Heart left ventricle (tissue), 13 donors: ENCODE data around the gene UHRF1.

ENCODE experiments used
- CTCF ChIP-seq, 12 donors: fragments of 200-600 bp; sonication (generic) in 4 of 12; IDR thresholded peaks; one replicate each; pipeline versions ENCODE4 v1.5.0 to v1.8.0; 2018 to 2022; ENCODE audit warnings: antibody characterized with exemption in 12 of 12, mild to moderate bottlenecking in 5 of 12
- POLR2A ChIP-seq, 2 donors: fragments of 450-650 bp; IDR thresholded peaks; one replicate each; pipeline ENCODE4 v1.6.1; 2017; ENCODE audit warnings: antibody characterized with exemption in 2 of 2, mild to moderate bottlenecking in 2 of 2, moderate library complexity in 2 of 2
- donor health status: ischemic (EF 13 %, LVEDD 7.1; RV severe dilation, severe dysfunction).
- donor health status: DM: no; HTN: yes; CAD: no.
- donor health status: DM: no; HTN: no; CAD: no.
- donor health status: ischemic (EF 25% LVEDD 6.9; RV normal size, moderate dysfunction).
- donor health status: ischemic (EF 25% LVEDD 5.7; RV mildly dilated, moderate dysfunction).
- donor health status: ischemic (EF 35%, LVEDD 5.7; RV mildly dilated, moderate dysfunction).
- donor health status: nonischemic (EF 11% LVEDD 7.7; RV severe dilation, severe dysfunction).
- donor health status: DM: yes; HTN: yes; CAD: no.
- donor health status: PGD.
- donor health status: ischemic (EF 29% LVEDD 5.4; RV normal size, mild dysfunction).
- donor health status: nonischemic (EF 23%, LVEDD 6.1; RV moderate dilation, normal function).

DNA sequence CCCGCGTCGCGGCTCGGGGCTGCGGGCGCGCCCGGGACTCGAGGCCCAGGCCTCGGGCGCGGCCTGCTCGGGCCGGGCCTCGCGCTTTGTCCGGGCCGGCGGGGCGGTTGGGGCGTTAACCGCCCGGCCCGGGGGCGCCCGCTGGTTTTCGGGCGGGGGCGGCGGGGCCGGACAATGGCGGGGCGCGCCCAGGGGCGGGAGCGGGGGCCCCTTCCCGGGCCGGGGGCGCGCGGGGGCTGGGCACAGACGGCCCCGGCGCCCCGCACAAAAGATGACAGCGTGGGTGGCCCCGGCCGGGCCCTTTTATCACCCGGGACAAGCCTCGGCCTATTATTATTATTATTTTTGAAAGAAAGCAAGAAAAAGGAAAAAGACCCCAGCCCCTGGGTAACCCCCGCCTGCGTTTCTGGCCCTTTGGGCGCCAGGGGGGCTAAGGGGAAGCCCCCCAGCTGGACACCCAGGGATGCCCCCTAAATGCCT lies 60.0 kb downstream of the UHRF1 start:
- no peak for TF ChIP-seq CTCF (IDR thresholded peaks at IDR 0.05)
- TF ChIP-seq POLR2A (IDR thresholded peaks at IDR 0.05) = no peak
